PC-3 (cell line): Measurements from ENCODE around the gene RPN1. TPM values are rescaled to one million over a fixed set of nuclear protein-coding genes. Genes with fewer than 3 reads are reported as not detected.

Source experiments
- ATAC-seq: fragments of 200-7000 bp; cut with Tn5 transposase; 2 replicates; pipeline ENCODE4 v1.9.1; 2020; ENCODE audit warnings: mild to moderate bottlenecking, moderate library complexity
- BruUV-seq: library from RNA; stranded (reverse); fragments of 400-500 nt; replicated peaks from 2 replicates; lab custom pipeline; 2021; lab: Mats Ljungman, UMichigan
- CTCF ChIA-PET: fragments of 300-600 bp; sonication (Branson Sonifier 250); formaldehyde crosslinking; loops from one replicate; lab custom pipeline; 2022; ENCODE audit warnings: antibody characterized with exemption; lab: Charles Lee
- POLR2A ChIA-PET: fragments of 300-600 bp; sonication (Branson Sonifier 250); formaldehyde crosslinking; loops from one replicate; lab custom pipeline; 2022; ENCODE audit warnings: antibody characterized with exemption; ENCODE audit not compliant: unreplicated experiment; lab: Charles Lee
- DNase-seq: peaks from one replicate; pipeline ENCODE4 v3.0.0-alpha.2; 2015
- H2AFZ ChIP-seq: fragments of 300-600 bp; sonication (generic); 2 replicates; pipeline ENCODE4 v1.6.0; 2016; ENCODE audit warnings: antibody characterized with exemption, low read length
- H3F3A ChIP-seq: fragments of 300-600 bp; sonication (generic); one replicate; pipeline ENCODE4 v1.6.0; 2017; ENCODE audit warnings: antibody characterized with exemption, low read length, control low read depth, mild to moderate bottlenecking; ENCODE audit not compliant: unreplicated experiment
- H3K27ac ChIP-seq: fragments of 300-600 bp; sonication (generic); 2 replicates; pipeline ENCODE4 v1.5.1; 2016; ENCODE audit warnings: mild to moderate bottlenecking, low read length
- H3K27me3 ChIP-seq: fragments of 300-600 bp; sonication (generic); 2 replicates; pipeline ENCODE4 v1.6.1; 2016; ENCODE audit warnings: low read length, mixed read lengths
- H3K36me3 ChIP-seq: fragments of 300-600 bp; sonication (generic); 2 replicates; pipeline ENCODE4 v1.6.1; 2016; ENCODE audit warnings: low read depth, mixed run types, low read length, mixed read lengths
- H3K4me1 ChIP-seq: fragments of 300-600 bp; sonication (generic); 2 replicates; pipeline ENCODE4 v1.5.1; 2016; ENCODE audit warnings: low read length; ENCODE audit not compliant: insufficient read depth
- H3K4me2 ChIP-seq: fragments of 300-600 bp; sonication (generic); 2 replicates; pipeline ENCODE4 v1.6.0; 2016; ENCODE audit warnings: low read length
- H3K4me3 ChIP-seq: fragments of 300-600 bp; sonication (generic); 2 replicates; pipeline ENCODE4 v1.5.1; 2016; ENCODE audit warnings: mild to moderate bottlenecking, low read length, mixed read lengths
- H3K79me2 ChIP-seq: fragments of 300-600 bp; sonication (generic); 2 replicates; pipeline ENCODE4 v1.6.1; 2017; ENCODE audit warnings: low read length, mixed read lengths
- H3K9ac ChIP-seq: fragments of 300-600 bp; sonication (generic); 2 replicates; pipeline ENCODE4 v1.6.0; 2016; ENCODE audit warnings: mild to moderate bottlenecking, low read length
- H3K9me2 ChIP-seq: fragments of 300-600 bp; sonication (generic); replicated peaks from 2 replicates; pipeline ENCODE4 v1.6.1; 2016; ENCODE audit warnings: mixed run types, low read length, mixed read lengths
- H3K9me3 ChIP-seq: fragments of 300-600 bp; sonication (generic); 2 replicates; pipeline ENCODE4 v1.6.1; 2016; ENCODE audit warnings: low read length, mixed read lengths
- H4K20me1 ChIP-seq: fragments of 300-600 bp; sonication (generic); 2 replicates; pipeline ENCODE4 v1.6.1; 2016; ENCODE audit warnings: low read length, mixed read lengths
- EZH2 ChIP-seq: fragments of 300-600 bp; sonication (generic); IDR thresholded peaks from one replicate; pipeline ENCODE4 v1.6.1; 2017; ENCODE audit warnings: antibody characterized with exemption, mild to moderate bottlenecking, low read length; ENCODE audit not compliant: unreplicated experiment
- EZH2phosphoT487 ChIP-seq: fragments of 300-600 bp; sonication (generic); IDR thresholded peaks from 2 replicates; pipeline ENCODE4 v1.6.1; 2018; ENCODE audit warnings: mild to moderate bottlenecking, antibody characterized with exemption, low read length, borderline replicate concordance
- intact Hi-C: fragments of 100-400 bp; cut with micrococcal nuclease; formaldehyde crosslinking; loops from 2 replicates; pipeline ENCODE4 v1.9.0; 2023
- total RNA-seq: library from RNA; depleted of rRNA; stranded (reverse); fragments of >200 nt; gene quantifications from 2 replicates; pipeline ENCODE4 v1.2.3, GENCODE V29; 2014
- TF ChIP-seq, protein P1 (sequence below): fragments of 300-600 bp; sonication (generic); conservative IDR thresholded peaks from 2 replicates; pipeline ENCODE4 v1.5.1; 2017; ENCODE audit warnings: antibody characterized with exemption, low read depth, mild to moderate bottlenecking, low read length

Gene RPN1
- total RNA-seq, 1 experiment from 2014 or later: 262 TPM

DNA sequence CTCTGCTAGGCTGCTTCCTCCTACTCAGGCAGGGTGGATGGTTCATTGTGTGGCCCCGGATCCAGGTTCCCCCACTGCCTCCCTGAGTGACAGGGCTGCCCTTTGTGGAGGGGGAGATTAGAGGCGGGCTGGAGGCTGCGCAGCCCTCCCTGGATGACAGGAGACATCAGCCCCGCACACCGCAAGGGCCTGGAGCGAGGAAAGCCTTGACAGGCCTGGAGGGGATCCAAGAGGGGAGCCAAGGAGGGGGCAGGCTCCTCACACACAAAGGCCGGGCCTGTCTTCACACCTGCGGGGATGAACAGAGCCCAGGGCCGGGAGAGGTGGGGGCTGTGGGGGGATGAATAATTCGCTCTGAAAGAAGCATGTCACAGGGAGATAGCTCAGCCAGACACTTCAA lies 72.9 kb downstream of the RPN1 start:
- Histone ChIP-seq H3K4me1 (no peaks in the 10 kb centered on the region), H3K79me2 (no peaks in the 10 kb centered on the region), H3K4me3 (no peak overlapping the region), H3K9ac (no peak overlapping the region), H3K9me2 (no peaks in the 10 kb centered on the region), H4K20me1 (no peaks in the 10 kb centered on the region), H2AFZ (no peak overlapping the region), H3K36me3 (no peaks in the 10 kb centered on the region), H3K27me3 (no peaks in the 10 kb centered on the region), H3K9me3 (no peaks in the 10 kb centered on the region), H3F3A (no peaks in the 10 kb centered on the region), H3K4me2 (no peak overlapping the region), H3K27ac (no peak overlapping the region)
- ChIA-PET CTCF (no interaction called here), POLR2A (no interaction called here)
- TF ChIP-seq, protein P1, sequence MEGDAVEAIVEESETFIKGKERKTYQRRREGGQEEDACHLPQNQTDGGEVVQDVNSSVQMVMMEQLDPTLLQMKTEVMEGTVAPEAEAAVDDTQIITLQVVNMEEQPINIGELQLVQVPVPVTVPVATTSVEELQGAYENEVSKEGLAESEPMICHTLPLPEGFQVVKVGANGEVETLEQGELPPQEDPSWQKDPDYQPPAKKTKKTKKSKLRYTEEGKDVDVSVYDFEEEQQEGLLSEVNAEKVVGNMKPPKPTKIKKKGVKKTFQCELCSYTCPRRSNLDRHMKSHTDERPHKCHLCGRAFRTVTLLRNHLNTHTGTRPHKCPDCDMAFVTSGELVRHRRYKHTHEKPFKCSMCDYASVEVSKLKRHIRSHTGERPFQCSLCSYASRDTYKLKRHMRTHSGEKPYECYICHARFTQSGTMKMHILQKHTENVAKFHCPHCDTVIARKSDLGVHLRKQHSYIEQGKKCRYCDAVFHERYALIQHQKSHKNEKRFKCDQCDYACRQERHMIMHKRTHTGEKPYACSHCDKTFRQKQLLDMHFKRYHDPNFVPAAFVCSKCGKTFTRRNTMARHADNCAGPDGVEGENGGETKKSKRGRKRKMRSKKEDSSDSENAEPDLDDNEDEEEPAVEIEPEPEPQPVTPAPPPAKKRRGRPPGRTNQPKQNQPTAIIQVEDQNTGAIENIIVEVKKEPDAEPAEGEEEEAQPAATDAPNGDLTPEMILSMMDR: no peak
- TF ChIP-seq EZH2phosphoT487 (no peak), EZH2 (no peak)
- no TSS peak for BruUV-seq
- intact Hi-C loops: no loop called here
- DNase-seq (no peak), ATAC-seq (no peak)

DNA sequence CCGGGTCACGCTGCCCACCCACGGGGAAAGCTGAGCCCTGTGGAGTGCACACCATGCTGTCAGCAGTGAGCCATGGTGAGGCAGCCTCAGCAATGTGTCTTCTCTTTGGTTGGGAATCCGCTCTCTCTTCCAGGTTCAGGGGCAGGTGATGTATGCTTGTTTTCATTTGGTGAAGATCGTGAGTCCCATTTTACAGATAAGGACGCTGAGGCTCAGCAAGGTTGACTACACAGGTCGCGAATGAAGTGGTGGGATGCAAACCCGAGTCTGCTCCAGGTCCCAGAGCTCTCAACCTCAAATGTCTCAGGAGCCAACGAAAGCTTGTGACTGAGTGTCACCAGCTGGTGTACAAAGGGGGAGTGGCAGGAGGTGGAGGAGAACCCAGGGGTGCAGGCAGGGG lies 74.3 kb downstream of the RPN1 start:
- BruUV-seq: no TSS peak
- no peaks in the 10 kb centered on the region for H3F3A ChIP-seq
- no peaks in the 10 kb centered on the region for H3K79me2 ChIP-seq
- H3K9ac ChIP-seq: no peak overlapping the region
- DNase-seq (no peak), ATAC-seq (no peak)
- H3K4me1 ChIP-seq: no peaks in the 10 kb centered on the region
- no peaks in the 10 kb centered on the region for H4K20me1 ChIP-seq
- ChIA-PET POLR2A (no interaction called here), CTCF (no interaction called here)
- no peaks in the 10 kb centered on the region for H3K27me3 ChIP-seq
- H3K9me3 ChIP-seq: no peaks in the 10 kb centered on the region
- intact Hi-C loops: no loop called here
- no peak overlapping the region for H2AFZ ChIP-seq
- H3K9me2 ChIP-seq: no peaks in the 10 kb centered on the region
- TF ChIP-seq EZH2 (no peak), EZH2phosphoT487 (no peak)
- TF ChIP-seq, protein P1: no peak
- no peaks in the 10 kb centered on the region for H3K36me3 ChIP-seq
- no peak overlapping the region for H3K27ac ChIP-seq
- no peak overlapping the region for H3K4me2 ChIP-seq
- no peak overlapping the region for H3K4me3 ChIP-seq

DNA sequence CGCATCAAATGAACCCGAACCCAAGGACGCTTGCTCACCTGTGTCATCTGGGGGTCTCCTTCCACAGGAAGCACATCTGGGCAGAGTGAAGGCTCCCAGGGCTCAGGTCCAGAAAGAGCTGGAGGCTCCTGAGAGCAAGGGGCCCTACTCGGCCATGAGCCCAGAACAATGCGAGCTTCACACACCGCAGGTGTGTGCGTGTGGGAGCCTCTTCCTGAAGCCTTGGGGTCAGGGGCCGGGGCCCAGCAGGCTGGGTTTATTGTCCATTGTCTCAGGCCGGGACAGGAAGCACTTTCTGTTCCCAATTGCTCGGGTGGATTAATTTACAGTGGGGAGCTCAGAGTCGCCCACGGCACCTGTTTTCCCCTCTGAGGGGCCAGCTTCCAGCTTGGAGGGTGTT lies 74.8 kb downstream of the RPN1 start:
- Histone ChIP-seq H3K4me2 (no peak overlapping the region), H3K4me3 (no peak overlapping the region), H4K20me1 (no peaks in the 10 kb centered on the region), H3K36me3 (no peaks in the 10 kb centered on the region), H3K27me3 (no peaks in the 10 kb centered on the region), H3K27ac (no peak overlapping the region), H3K9me2 (no peaks in the 10 kb centered on the region), H3K9me3 (no peaks in the 10 kb centered on the region), H2AFZ (no peak overlapping the region), H3F3A (no peaks in the 10 kb centered on the region), H3K9ac (no peak overlapping the region), H3K79me2 (no peaks in the 10 kb centered on the region), H3K4me1 (no peaks in the 10 kb centered on the region)
- CTCF ChIA-PET: no interaction called here
- DNase-seq (no peak), ATAC-seq (no peak)
- TF ChIP-seq, protein P1: no peak
- TF ChIP-seq EZH2phosphoT487 (no peak), EZH2 (no peak)
- POLR2A ChIA-PET: no interaction called here
- intact Hi-C loops: no loop called here
- BruUV-seq: no TSS peak
